Ascending aorta (tissue), 2 donors: ENCODE measurements around the gene TFCP2L1. TPM values are rescaled to one million over a fixed set of nuclear protein-coding genes. Genes with fewer than 3 reads are reported as not detected.

Experiments used
- DNase-seq, 2 donors: peaks; one replicate each; pipeline ENCODE4 v3.0.0-alpha.2; 2019; ENCODE audit warnings: low spot score in 2 of 2
- H3K27ac ChIP-seq, 2 donors: fragments of 200-600 bp; sonication (generic); one replicate each; pipeline ENCODE4 v1.5.1; 2016 to 2017; ENCODE audit warnings: mild to moderate bottlenecking in 1 of 2
- H3K27me3 ChIP-seq: fragments of 200-600 bp; sonication (generic); one replicate; pipeline ENCODE4 v1.5.1; 2017
- H3K36me3 ChIP-seq, 2 donors: fragments of 200-600 bp; sonication (generic); one replicate each; pipeline ENCODE4 v1.5.1; 2016
- H3K4me1 ChIP-seq, 2 donors: fragments of 200-600 bp; sonication (generic); one replicate each; pipeline ENCODE4 v1.5.1; 2016 to 2017; ENCODE audit warnings: mild to moderate bottlenecking in 1 of 2
- H3K4me3 ChIP-seq, 2 donors: fragments of 200-600 bp; sonication (generic); one replicate each; pipeline ENCODE4 v1.5.1; 2016 to 2017; ENCODE audit warnings: mild to moderate bottlenecking in 1 of 2
- H3K9me3 ChIP-seq, 2 donors: fragments of 200-600 bp; sonication (generic); one replicate each; pipeline ENCODE4 v1.5.1; 2016
- CTCF ChIP-seq, 3 experiments: fragments of 200-600 bp in 2 of 3; fragments of 450-650 bp in 1 of 3; sonication (generic) in 2 of 3; IDR thresholded peaks; one replicate each; pipeline ENCODE4 v1.5.1; 2016 to 2019; ENCODE audit warnings: antibody characterized with exemption in 3 of 3, mild to moderate bottlenecking in 1 of 3, moderate library complexity in 1 of 3
- intact Hi-C: fragments of 100-400 bp; cut with DNase I; formaldehyde crosslinking; loops from one replicate; pipeline ENCODE4 v1.15.1; 2023
- total RNA-seq: library from RNA; depleted of rRNA; stranded (reverse); fragments of >200 nt; gene quantifications from one replicate; pipeline ENCODE4 v1.1.0, GENCODE V29; 2016

Gene TFCP2L1
- total RNA-seq, 1 donor from 2014 or later: 5.5 TPM

- no peak for TF ChIP-seq CTCF (IDR thresholded peaks at IDR 0.05)
- H3K27me3 ChIP-seq: peaks cover 8% of the 10 kb centered on the region
- no peaks in the 10 kb centered on the region for H3K9me3 ChIP-seq
- H3K4me3 ChIP-seq: no peak overlapping the region
- H3K36me3 ChIP-seq: no peaks in the 10 kb centered on the region
- no peak for DNase-seq
- intact Hi-C loops: no loop called here
- peaks cover 0 to 4% of the 10 kb centered on the region in 2 donors for H3K4me1 ChIP-seq
- no peak overlapping the region for H3K27ac ChIP-seq
These were observed 3.3 kb downstream of the TFCP2L1 start for GRCh38 chr2:121281694-121282093.

- Histone ChIP-seq H3K27me3 (peaks cover 8% of the 10 kb centered on the region), H3K4me1 (peaks cover 0 to 4% of the 10 kb centered on the region in 2 donors), H3K36me3 (no peaks in the 10 kb centered on the region), H3K9me3 (no peaks in the 10 kb centered on the region), H3K27ac (no peak overlapping the region), H3K4me3 (no peak overlapping the region)
- intact Hi-C loops: no loop called here
- DNase-seq: no peak
- no peak for TF ChIP-seq CTCF (IDR thresholded peaks at IDR 0.05)
These were observed 3.9 kb downstream of the TFCP2L1 start for GRCh38 chr2:121281107-121281506.

GRCh38 chr2:121279476-121280220 is 5.4 kb downstream of the TFCP2L1 start:
- intact Hi-C loops: no loop called here
- no peak for TF ChIP-seq CTCF (IDR thresholded peaks at IDR 0.05)
- Histone ChIP-seq H3K36me3 (no peaks in the 10 kb centered on the region), H3K27me3 (peaks cover 5% of the 10 kb centered on the region), H3K27ac (no peak overlapping the region), H3K4me3 (no peak overlapping the region), H3K4me1 (peaks cover 0 to 4% of the 10 kb centered on the region in 2 donors), H3K9me3 (no peaks in the 10 kb centered on the region)
- DNase-seq: no peak

- no peaks in the 10 kb centered on the region for H3K9me3 ChIP-seq
- no peak for DNase-seq
- no peak for TF ChIP-seq CTCF (IDR thresholded peaks at IDR 0.05)
- no peak overlapping the region for H3K27ac ChIP-seq
- H3K4me1 ChIP-seq: no peaks in the 10 kb centered on the region
- H3K36me3 ChIP-seq: no peaks in the 10 kb centered on the region
- intact Hi-C loops: no loop called here
- no peak overlapping the region for H3K4me3 ChIP-seq
- no peaks in the 10 kb centered on the region for H3K27me3 ChIP-seq
These were observed 8.7 kb downstream of the TFCP2L1 start for GRCh38 chr2:121276341-121276740.

GRCh38 chr2:121273116-121273515 is 11.9 kb downstream of the TFCP2L1 start:
- TF ChIP-seq CTCF (IDR thresholded peaks at IDR 0.05): no peak
- H3K27ac ChIP-seq: no peak overlapping the region
- H3K36me3 ChIP-seq: no peaks in the 10 kb centered on the region
- H3K27me3 ChIP-seq: no peaks in the 10 kb centered on the region
- H3K4me1 ChIP-seq: no peaks in the 10 kb centered on the region
- intact Hi-C loops: no loop called here
- no peak overlapping the region for H3K4me3 ChIP-seq
- no peaks in the 10 kb centered on the region for H3K9me3 ChIP-seq
- no peak for DNase-seq
